HFF-Myc (cell line): ENCODE data around the gene RIC3.

Source experiments
- DNase-seq: peaks from one replicate; pipeline ENCODE4 v3.0.0-alpha.2; 2011; ENCODE audit warnings: low read depth; ENCODE audit errors: extremely low read depth
- H3K4me3 ChIP-seq: replicated peaks from 2 replicates; pipeline ENCODE4 v1.5.1; 2011; ENCODE audit warnings: low read depth, mild to moderate bottlenecking, control low read depth, low read length
- CTCF ChIP-seq: IDR thresholded peaks from 2 replicates; pipeline ENCODE4 v1.5.1; 2012; ENCODE audit warnings: mild to moderate bottlenecking, low read depth, low read length, control low read depth; ENCODE audit errors: missing control alignments

Gene RIC3

GRCh38 chr11:8067567-8067928 lies 101.3 kb downstream of the RIC3 start:
- no peak for DNase-seq
- H3K4me3 ChIP-seq, result no peak overlapping the region
- no peak for TF ChIP-seq CTCF

- no peak for DNase-seq
- H3K4me3 ChIP-seq, result no peak overlapping the region
- TF ChIP-seq CTCF, result no peak
These were observed 101.8 kb downstream of the RIC3 start for GRCh38 chr11:8066911-8067455.

GRCh38 chr11:8066036-8066910 lies 102.6 kb downstream of the RIC3 start:
- H3K4me3 ChIP-seq, result no peak overlapping the region
- TF ChIP-seq CTCF, result no peak
- DNase-seq, result no peak

GRCh38 chr11:8065031-8065430 lies 103.8 kb downstream of the RIC3 start:
- DNase-seq, result no peak
- TF ChIP-seq CTCF, result no peak

GRCh38 chr11:8063324-8063723 lies 105.5 kb downstream of the RIC3 start:
- no peak overlapping the region for H3K4me3 ChIP-seq
- TF ChIP-seq CTCF, result no peak
- no peak for DNase-seq

More at GRCh38 chr11:8065031-8065430, 103.8 kb downstream of the RIC3 start:
- no peak overlapping the region for H3K4me3 ChIP-seq

GRCh38 chr11:8062781-8063257 lies 106.0 kb downstream of the RIC3 start:
- TF ChIP-seq CTCF, result no peak
- DNase-seq, result no peak
- no peak overlapping the region for H3K4me3 ChIP-seq
